Right lobe of liver (tissue), 6 donors: ENCODE data around the gene SPRR2E. TPM values are rescaled to one million over a fixed set of nuclear protein-coding genes. Genes with fewer than 3 reads are reported as not detected.
"Not testable (repeated sequence)": the region's sequence is repeated elsewhere in the genome, so short reads cannot be mapped to it uniquely, and the experiment has no call there.

Experiments
- ATAC-seq, 4 donors: fragments of 200-7000 bp; cut with Tn5 transposase; one replicate each; pipeline ENCODE4 v1.9.1; 2020; ENCODE audit warnings: mild to moderate bottlenecking in 4 of 4, moderate library complexity in 4 of 4
- DNase-seq, 3 donors: peaks; one replicate each; pipeline ENCODE4 v3.0.0-alpha.2; 2020
- H3K27ac ChIP-seq, 3 donors: fragments of 200-600 bp; one replicate each; pipeline ENCODE4 v1.8.0; 2022
- H3K27me3 ChIP-seq, 2 donors: fragments of 200-600 bp; one replicate each; pipeline ENCODE4 v1.8.0; 2022
- H3K36me3 ChIP-seq, 4 donors: fragments of 200-600 bp; sonication (generic) in 1 of 4; one replicate each; pipeline versions ENCODE4 v1.5.1 to v1.8.0; 2017 to 2022; ENCODE audit warnings: control low read depth in 1 of 4
- H3K4me1 ChIP-seq, 4 donors: fragments of 200-600 bp; sonication (generic) in 1 of 4; one replicate each; pipeline versions ENCODE4 v1.5.1 to v1.8.0; 2017 to 2022; ENCODE audit warnings: control low read depth in 1 of 4
- H3K4me3 ChIP-seq, 3 donors: fragments of 200-600 bp; one replicate each; pipeline ENCODE4 v1.8.0; 2022
- H3K9me3 ChIP-seq, 4 donors: fragments of 200-600 bp; sonication (generic) in 1 of 4; one replicate each; pipeline versions ENCODE4 v1.5.1 to v1.8.0; 2017 to 2022; ENCODE audit warnings: control low read depth in 1 of 4
- POLR2A ChIP-seq: fragments of 450-650 bp; IDR thresholded peaks from one replicate; pipeline ENCODE4 v1.6.1; 2017; ENCODE audit warnings: antibody characterized with exemption, mild to moderate bottlenecking
- WGBS: methylation state at CpG from one replicate; pipeline ENCODE4 v1.1.6; 2018; ENCODE audit warnings: low coverage, low lambda C conversion rate; ENCODE audit not compliant: insufficient coverage; ENCODE audit errors: missing lambda C conversion rate; 5-methylcytosine and 5-hydroxymethylcytosine counted together
- intact Hi-C, 2 donors: fragments of 100-400 bp; cut with DNase I; formaldehyde crosslinking; loops; one replicate each; pipeline versions ENCODE4 v1.11.2 to v1.14.1; 2022
- total RNA-seq, 6 experiments: library from RNA; depleted of rRNA in 2 of 6; stranded (reverse); fragments of >200 nt in 2 of 6; fragmentation: NEBNext Ultra II Directional in 3 of 6; extraction: Animal tissue kit (Norgen Biotek cat#: 25700) in 3 of 6; gene quantifications; one replicate each; pipeline versions ENCODE4 v1.1.0 to v1.2.4, GENCODE V29; 2016 to 2023
- TF ChIP-seq, protein P1 (sequence below), 4 donors: fragments of 200-600 bp in 3 of 4; fragments of 450-650 bp in 1 of 4; IDR thresholded peaks; one replicate each; pipeline versions ENCODE4 v1.5.1 to v1.8.0; 2016 to 2022; ENCODE audit warnings: antibody characterized with exemption in 4 of 4, mild to moderate bottlenecking in 2 of 4
- donor health status: DM: no; HTN: yes; CAD: no.
- donor health status: DM: no; HTN: no; CAD: no.
- donor health status: DM: no; HTN: no; CAD: no.
- donor health status: DM: no; HTN: yes; CAD: no.
- donor health status: DM: no; HTN: yes; CAD: no.

The SPRR2E gene
- total RNA-seq, 6 experiments from 2014 or later, result not detected

DNA sequence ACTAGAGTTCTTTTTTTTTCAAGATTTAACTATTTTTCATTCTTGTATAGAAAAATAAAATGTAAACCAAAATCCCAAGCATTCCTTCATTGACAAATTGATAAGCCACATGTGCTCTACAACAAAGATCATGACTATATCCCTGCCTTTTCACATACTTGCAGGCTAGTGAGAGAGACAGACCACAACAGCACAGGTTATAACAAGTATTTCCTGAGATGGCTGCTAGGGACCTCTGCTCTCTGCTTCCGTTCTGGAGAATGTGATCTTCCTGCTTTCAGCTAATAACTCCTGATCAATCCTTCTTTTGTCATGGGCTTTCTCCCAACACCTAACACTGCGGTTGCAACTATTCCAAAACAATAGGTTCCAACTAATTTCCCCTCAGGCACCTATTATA, 33.0 kb upstream of the SPRR2E start:
- DNase-seq, result no peak

DNA sequence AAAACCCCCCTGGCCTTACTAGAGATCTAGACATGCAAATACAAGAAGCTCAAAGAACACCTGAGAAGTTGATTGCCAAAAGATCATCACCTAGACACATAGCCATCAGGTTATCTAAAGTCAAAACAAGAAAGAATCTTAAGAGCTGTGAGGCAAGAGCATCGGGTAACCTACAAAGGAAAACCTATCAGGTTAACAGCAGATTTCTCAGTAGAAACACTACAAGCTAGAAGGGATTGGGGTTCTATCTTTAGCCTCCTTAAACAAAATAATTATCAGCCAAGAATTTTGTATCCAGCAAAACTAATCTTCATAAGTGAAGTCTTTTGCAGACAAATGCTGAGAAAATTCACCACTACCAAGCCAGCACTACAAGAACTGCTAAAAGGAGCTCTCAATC, 31.2 kb upstream of the SPRR2E start:
- no peaks in the 10 kb centered on the region for H3K36me3 ChIP-seq
- no peak overlapping the region for H3K4me3 ChIP-seq
- H3K4me1 ChIP-seq, result no peaks in the 10 kb centered on the region
- ATAC-seq (no peak), DNase-seq (no peak)
- no peak for TF ChIP-seq POLR2A
- intact Hi-C loops, result no loop called here
- no peaks in the 10 kb centered on the region for H3K27me3 ChIP-seq
- WGBS, result 50% methylated on average over 1 of the region's 1 CpG
- no peak overlapping the region for H3K27ac ChIP-seq
- H3K9me3 ChIP-seq, result no peaks in the 10 kb centered on the region

More for the DNA sequence above, 33.0 kb upstream of the SPRR2E start:
- Histone ChIP-seq H3K4me3 (no peak overlapping the region), H3K9me3 (no peaks in the 10 kb centered on the region), H3K36me3 (no peaks in the 10 kb centered on the region), H3K27me3 (no peaks in the 10 kb centered on the region), H3K27ac (no peak overlapping the region), H3K4me1 (no peaks in the 10 kb centered on the region)
- no peak for ATAC-seq
- intact Hi-C loops, result no loop called here
- no peak for TF ChIP-seq POLR2A
- TF ChIP-seq, protein P1, sequence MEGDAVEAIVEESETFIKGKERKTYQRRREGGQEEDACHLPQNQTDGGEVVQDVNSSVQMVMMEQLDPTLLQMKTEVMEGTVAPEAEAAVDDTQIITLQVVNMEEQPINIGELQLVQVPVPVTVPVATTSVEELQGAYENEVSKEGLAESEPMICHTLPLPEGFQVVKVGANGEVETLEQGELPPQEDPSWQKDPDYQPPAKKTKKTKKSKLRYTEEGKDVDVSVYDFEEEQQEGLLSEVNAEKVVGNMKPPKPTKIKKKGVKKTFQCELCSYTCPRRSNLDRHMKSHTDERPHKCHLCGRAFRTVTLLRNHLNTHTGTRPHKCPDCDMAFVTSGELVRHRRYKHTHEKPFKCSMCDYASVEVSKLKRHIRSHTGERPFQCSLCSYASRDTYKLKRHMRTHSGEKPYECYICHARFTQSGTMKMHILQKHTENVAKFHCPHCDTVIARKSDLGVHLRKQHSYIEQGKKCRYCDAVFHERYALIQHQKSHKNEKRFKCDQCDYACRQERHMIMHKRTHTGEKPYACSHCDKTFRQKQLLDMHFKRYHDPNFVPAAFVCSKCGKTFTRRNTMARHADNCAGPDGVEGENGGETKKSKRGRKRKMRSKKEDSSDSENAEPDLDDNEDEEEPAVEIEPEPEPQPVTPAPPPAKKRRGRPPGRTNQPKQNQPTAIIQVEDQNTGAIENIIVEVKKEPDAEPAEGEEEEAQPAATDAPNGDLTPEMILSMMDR (IDR thresholded peaks at IDR 0.05), result no peak
- 39% methylated on average over 2 of the region's 2 CpGs for WGBS

DNA sequence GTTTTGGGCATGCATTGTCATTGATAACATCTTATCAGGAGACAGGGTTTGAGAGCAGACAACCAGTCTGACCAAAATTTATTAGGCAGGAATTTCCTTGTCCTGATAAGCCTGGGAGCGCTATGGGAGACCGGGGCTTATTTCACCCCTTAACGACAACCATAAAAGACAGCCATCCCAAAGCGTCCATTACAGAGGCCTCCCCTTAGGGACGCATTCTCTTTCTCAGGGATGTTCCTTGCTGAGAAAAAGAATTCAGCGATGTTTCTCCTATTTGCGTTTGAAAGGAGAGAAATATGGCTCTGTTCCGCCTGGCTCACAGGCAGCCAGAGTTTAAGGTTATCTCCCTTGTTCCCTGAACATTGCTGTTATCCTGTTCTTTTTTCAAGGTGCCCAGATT, 29.5 kb upstream of the SPRR2E start:
- H3K4me1 ChIP-seq, H3K27me3 ChIP-seq, H3K36me3 ChIP-seq, DNase-seq, H3K4me3 ChIP-seq, intact Hi-C loops, ATAC-seq, H3K27ac ChIP-seq, H3K9me3 ChIP-seq: not testable (repeated sequence)
- 45% methylated on average over 4 of the region's 8 CpGs for WGBS

DNA sequence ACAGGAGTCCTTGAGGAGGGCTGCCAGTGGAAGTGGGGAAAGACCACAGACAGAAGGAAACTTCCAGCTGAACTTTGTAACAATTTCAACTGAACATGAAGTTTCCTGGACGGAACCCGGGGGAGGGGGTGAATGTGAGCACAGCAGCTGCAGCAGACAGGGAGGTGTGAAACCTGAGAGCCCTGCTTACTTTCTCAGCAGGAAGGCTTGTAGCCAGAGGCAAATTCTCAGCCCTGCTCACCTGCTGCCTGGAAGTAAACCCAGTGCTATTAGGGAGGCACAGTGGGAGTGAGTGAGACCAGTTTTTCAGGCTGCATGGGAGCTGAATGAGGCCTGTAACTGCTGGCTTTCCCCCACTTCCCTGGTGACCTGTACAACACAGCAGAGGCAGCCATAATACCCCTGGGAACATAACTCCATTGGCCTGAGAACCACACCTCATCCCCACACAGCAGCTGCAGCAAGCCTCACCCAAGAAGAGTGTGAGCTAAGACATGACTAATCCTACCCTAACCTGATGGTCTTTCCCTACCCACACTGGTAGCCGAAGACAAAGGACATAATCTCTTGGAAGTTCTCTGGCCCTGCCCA, 28.6 kb upstream of the SPRR2E start:
- no peaks in the 10 kb centered on the region for H3K4me1 ChIP-seq
- ATAC-seq, result no peak

DNA sequence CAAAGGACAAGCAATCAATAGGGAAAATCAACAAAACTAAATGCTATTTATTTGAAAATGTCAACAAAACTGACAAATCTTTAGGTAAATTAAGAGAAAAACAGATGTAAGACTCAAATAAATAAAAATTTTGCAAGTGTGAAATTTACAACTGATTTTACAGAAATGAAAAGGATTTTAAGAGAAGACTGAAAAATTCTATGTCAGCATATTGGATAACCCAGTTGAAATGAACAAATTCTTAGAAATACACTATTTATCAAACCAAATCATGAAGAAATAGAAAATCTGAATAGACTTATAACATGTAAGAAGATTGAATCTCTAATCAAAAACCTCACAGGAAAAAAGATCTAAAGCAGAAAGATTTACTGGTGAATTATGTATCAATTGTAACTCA, 26.6 kb upstream of the SPRR2E start:
- Histone ChIP-seq H3K27ac (no peak overlapping the region), H3K9me3 (no peaks in the 10 kb centered on the region), H3K4me1 (no peaks in the 10 kb centered on the region), H3K36me3 (no peaks in the 10 kb centered on the region), H3K27me3 (no peaks in the 10 kb centered on the region), H3K4me3 (no peak overlapping the region)
- no peak for TF ChIP-seq POLR2A
- TF ChIP-seq, protein P1 (IDR thresholded peaks at IDR 0.05), result no peak
- intact Hi-C loops, result no loop called here
- DNase-seq (no peak), ATAC-seq (no peak)

More for the DNA sequence above, 28.6 kb upstream of the SPRR2E start:
- H3K4me3 ChIP-seq, result no peak overlapping the region
- no peak for TF ChIP-seq POLR2A
- TF ChIP-seq, protein P1 (IDR thresholded peaks at IDR 0.05), result no peak
- no peak overlapping the region for H3K27ac ChIP-seq
- intact Hi-C loops, result no loop called here
- H3K36me3 ChIP-seq, result no peaks in the 10 kb centered on the region
- no peak for DNase-seq
- no peaks in the 10 kb centered on the region for H3K27me3 ChIP-seq
- WGBS, result 23% methylated on average over 3 of the region's 3 CpGs
- H3K9me3 ChIP-seq, result no peaks in the 10 kb centered on the region

DNA sequence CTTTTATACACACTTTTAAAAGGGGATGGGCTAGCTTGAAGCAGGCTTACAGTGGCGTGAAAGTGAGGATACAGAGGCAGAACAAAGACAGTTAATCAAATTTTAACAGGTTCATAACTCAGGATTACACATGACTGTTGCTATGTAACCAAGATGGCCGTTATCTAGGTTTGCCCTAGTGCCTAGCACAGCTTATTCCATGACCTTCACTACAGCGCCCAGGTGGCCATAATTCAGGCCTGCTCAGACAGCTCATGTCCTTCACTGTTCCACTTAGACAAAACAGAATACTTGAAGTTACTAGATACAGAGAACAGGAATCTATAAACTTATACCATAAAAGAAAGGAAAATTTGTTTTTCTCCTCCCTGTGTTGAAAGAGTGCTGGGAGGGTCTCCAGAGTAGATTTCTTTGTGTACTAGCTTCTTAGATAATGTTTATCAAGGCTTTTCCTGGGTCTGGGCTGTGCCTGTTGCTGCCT, 25.2 kb upstream of the SPRR2E start:
- Histone ChIP-seq H3K27ac (no peak overlapping the region), H3K36me3 (no peaks in the 10 kb centered on the region), H3K9me3 (no peaks in the 10 kb centered on the region), H3K4me1 (no peaks in the 10 kb centered on the region), H3K27me3 (no peaks in the 10 kb centered on the region), H3K4me3 (no peak overlapping the region)
- intact Hi-C loops, result no loop called here
- TF ChIP-seq POLR2A, result no peak
- TF ChIP-seq, protein P1 (IDR thresholded peaks at IDR 0.05), result no peak
- no peak for ATAC-seq
- 33% methylated on average over 2 of the region's 3 CpGs for WGBS
- DNase-seq, result no peak

DNA sequence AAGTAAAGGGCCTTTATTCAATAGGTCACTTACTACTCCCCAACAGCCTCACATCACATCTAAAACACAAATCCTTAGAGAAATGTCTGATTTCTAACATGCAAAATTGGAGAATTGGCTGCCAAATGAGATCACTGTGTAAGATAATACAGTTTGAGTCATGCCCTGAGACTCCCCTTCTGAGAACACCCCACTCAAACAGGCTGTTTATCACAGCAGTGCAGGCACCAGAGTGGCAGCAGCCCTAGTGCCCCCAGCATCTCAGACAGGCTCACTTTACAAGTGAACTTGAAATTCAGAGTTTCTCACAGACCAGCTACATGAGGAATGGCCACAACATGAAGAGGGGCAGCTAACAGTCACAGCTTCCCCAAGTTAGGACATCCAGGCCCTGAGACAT, 20.9 kb upstream of the SPRR2E start:
- DNase-seq, H3K4me1 ChIP-seq, H3K4me3 ChIP-seq, H3K27me3 ChIP-seq, H3K36me3 ChIP-seq, ATAC-seq, H3K9me3 ChIP-seq, H3K27ac ChIP-seq, intact Hi-C loops: not testable (repeated sequence)
